GM10248 (cell line): ENCODE data around the gene RAET1E.
"Not testable (repeated sequence)": the region's sequence is repeated elsewhere in the genome, so short reads cannot be mapped to it uniquely, and the experiment has no call there.

Experiments
- CTCF ChIA-PET: fragments of 300-600 bp; sonication (Branson Sonifier 250); formaldehyde crosslinking; extraction: SDS; loops from one replicate; lab custom pipeline; 2021; ENCODE audit warnings: antibody characterized with exemption; lab: Yijun Ruan, JAX
- POLR2A ChIA-PET: fragments of 350-650 bp; sonication (Branson Sonifier 250); formaldehyde crosslinking; extraction: SDS; loops from one replicate; lab custom pipeline; 2020; ENCODE audit warnings: antibody characterized with exemption; lab: Yijun Ruan, JAX
- DNase-seq: peaks from one replicate; pipeline ENCODE4 v3.0.0; 2012; ENCODE audit errors: extremely low spot score
- CTCF ChIP-seq: IDR thresholded peaks from 2 replicates; pipeline ENCODE4 v1.5.1; 2012; ENCODE audit warnings: mild to moderate bottlenecking, low read depth; ENCODE audit errors: extremely low read depth, missing control alignments, control extremely low read depth

RAET1E gene

GRCh38 chr6:149935246-149935645, 37.3 kb upstream of the RAET1E start:
- TF ChIP-seq CTCF, result no peak
- POLR2A ChIA-PET, result no interaction called here
- CTCF ChIA-PET, result interaction anchor here (0.6 to 2.5 kb wide), 7 partner anchors 11 to 460 kb away, joined by 3 to 22 read pairs (median 5); no protein-coding TSS in a partner anchor
- no peak for DNase-seq

DNA sequence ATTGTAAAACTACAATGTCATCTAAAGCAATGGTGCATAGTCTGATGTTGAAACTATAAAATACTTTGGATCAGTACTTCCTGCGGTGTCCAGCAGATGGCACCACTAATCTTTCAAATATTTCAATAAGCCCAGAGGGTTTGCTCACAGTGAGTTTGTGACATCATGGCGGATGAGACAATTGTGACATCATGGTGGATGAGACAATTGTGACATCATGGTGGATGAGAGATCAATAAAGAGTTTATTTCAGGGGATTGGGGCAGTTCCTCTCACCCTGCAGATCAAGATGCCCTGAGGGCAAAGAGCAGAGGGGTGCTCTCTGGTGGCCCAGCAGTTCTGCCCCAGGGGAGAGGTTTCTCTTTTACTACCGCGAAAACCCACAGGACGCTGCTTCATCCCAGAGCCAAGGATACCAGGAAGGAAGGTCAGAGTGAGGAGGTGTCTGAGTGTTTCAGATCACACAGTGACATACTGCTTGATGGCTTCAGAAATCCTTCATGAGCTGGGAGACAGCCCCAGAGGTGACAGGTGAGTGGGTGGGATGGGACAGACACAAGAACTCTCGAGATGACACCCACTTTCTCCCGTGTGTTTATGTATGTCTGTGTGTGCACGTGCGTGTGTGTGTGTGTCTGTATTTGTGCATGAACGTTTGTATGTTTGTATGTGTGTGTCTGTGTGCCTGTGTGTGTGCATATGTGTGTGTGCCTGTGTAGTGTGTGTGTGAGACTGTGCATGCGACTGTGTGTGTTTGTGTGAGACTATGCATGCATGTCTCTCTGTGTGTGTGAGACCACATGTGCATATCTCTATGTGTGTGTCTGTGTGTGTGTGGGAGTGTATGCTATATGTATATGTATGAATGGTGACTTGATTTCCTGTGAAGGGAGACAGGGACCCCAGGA, 36.6 kb upstream of the RAET1E start:
- peak; percentile 66 for TF ChIP-seq CTCF
- POLR2A ChIA-PET, result no interaction called here
- DNase-seq, result peak; percentile 45
- CTCF ChIA-PET, result interaction anchor here (0.6 to 2.5 kb wide), 8 partner anchors 10 to 883 kb away, joined by 3 to 22 read pairs (median 4); no protein-coding TSS in a partner anchor

DNA sequence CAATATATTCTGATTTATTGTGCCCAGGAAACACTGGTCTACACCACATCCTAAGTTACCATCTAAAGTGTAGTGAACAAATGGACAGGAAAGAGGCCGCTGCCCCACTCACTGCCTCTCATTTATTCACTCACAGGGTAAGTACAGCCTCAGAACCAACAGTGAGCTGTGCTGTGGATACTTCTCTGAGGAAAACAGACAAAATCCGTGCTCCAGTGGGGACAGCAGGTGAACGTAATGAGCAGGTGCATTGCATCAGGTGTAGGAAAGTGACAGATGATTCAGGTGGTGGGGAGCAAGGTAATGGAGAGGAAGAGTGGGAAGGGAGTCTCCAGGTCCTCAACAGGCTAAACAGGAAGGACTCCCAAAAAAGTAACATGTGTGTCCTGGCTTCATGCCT, 35.5 kb upstream of the RAET1E start:
- POLR2A ChIA-PET, result no interaction called here
- DNase-seq, result no peak
- CTCF ChIA-PET, result interaction anchor here (1.2 to 1.4 kb wide), 2 partner anchors 8 to 138 kb away, joined by 3 read pairs; no protein-coding TSS in a partner anchor
- TF ChIP-seq CTCF, result no peak

DNA sequence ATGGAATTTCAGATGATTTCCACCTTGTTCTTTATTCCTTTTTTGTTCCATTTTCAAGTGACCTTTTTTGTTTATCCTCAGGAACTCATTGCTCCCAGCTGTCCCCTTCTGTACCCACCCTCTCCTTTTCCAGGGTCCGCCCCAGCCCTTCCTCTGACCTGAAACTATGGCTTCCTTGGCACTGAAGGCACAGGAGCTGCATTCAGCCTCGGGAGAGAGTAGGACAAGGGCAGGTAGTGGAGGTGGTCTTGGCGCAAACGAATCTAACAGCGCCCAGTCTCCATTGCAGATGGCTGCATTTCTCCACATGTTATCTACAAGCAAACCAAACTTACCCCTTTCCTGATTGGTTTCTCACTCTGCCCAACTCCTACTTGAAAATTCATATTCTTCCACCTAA, 35.1 kb upstream of the RAET1E start:
- ChIA-PET CTCF (interaction anchor here (1.2 to 1.4 kb wide), 2 partner anchors 8 to 138 kb away, joined by 3 read pairs; no protein-coding TSS in a partner anchor), POLR2A (no interaction called here)
- TF ChIP-seq CTCF, result no peak
- DNase-seq, result no peak

DNA sequence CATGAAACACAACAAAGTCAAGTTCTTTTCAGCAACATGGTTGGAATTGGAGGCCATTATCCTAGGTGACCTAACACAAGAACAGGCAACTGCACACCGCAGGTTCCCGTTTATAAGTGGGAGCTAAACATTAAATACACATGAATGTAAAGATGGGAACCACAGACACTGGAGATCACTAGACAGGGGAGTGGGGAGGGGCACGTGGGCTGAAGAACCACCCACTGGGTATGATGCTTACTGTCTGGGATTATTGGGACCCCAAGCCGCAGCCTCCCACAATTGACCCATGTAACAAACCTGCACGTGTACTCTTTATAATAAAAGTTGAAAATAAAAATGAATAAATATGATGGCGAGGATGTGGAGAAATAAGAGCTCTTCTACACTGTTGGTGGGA, 33.6 kb upstream of the RAET1E start:
- no peak for TF ChIP-seq CTCF
- CTCF ChIA-PET, result interaction anchor here (1.2 kb wide), 1 partner anchor 886 kb away, joined by 3 read pairs; no protein-coding TSS in a partner anchor
- no peak for DNase-seq
- POLR2A ChIA-PET, result no interaction called here

- DNase-seq, result no peak
- no peak for TF ChIP-seq CTCF
- POLR2A ChIA-PET, result no interaction called here
- CTCF ChIA-PET, result no interaction called here
These were observed 31.5 kb upstream of the RAET1E start for GRCh38 chr6:149929422-149929821.

- CTCF ChIA-PET, POLR2A ChIA-PET, DNase-seq: not testable (repeated sequence)
These were observed 29.1 kb upstream of the RAET1E start for GRCh38 chr6:149927025-149927424.
